ENCODE data around the gene C3orf33. TPM values are rescaled to one million over a fixed set of nuclear protein-coding genes. Genes with fewer than 3 reads are reported as not detected.

Gene C3orf33
- polyA plus RNA-seq, 1 experiment, result 2.9 TPM

- H3K4me3 ChIP-seq (ENCODE audit: low read depth, low read length), result no peak overlapping the region
- DNase-seq (ENCODE audit: low read depth, low spot score), result no peak
- no peaks in the 10 kb centered on the region for H3K27me3 ChIP-seq (ENCODE audit: control insufficient read depth, insufficient read depth, low read length)
- no peak overlapping the region for H3K27ac ChIP-seq (ENCODE audit: low read depth, low read length)
- H3K9me3 ChIP-seq (ENCODE audit: control insufficient read depth, insufficient read depth, low read length), result no peaks in the 10 kb centered on the region
- ChIA-PET POLR2A (no interaction called here), CTCF (interaction anchor here (0.7 to 1.3 kb wide), 2 partner anchors 20 to 21 kb away, joined by 3 to 5 read pairs; partner anchors contain the start of gene C3orf33)
- TF ChIP-seq, protein P1, sequence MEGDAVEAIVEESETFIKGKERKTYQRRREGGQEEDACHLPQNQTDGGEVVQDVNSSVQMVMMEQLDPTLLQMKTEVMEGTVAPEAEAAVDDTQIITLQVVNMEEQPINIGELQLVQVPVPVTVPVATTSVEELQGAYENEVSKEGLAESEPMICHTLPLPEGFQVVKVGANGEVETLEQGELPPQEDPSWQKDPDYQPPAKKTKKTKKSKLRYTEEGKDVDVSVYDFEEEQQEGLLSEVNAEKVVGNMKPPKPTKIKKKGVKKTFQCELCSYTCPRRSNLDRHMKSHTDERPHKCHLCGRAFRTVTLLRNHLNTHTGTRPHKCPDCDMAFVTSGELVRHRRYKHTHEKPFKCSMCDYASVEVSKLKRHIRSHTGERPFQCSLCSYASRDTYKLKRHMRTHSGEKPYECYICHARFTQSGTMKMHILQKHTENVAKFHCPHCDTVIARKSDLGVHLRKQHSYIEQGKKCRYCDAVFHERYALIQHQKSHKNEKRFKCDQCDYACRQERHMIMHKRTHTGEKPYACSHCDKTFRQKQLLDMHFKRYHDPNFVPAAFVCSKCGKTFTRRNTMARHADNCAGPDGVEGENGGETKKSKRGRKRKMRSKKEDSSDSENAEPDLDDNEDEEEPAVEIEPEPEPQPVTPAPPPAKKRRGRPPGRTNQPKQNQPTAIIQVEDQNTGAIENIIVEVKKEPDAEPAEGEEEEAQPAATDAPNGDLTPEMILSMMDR (IDR thresholded peaks at IDR 0.05; ENCODE audit: low read depth, low read length), result no peak
These were observed 20.3 kb downstream of the C3orf33 start for GRCh38 chr3:155785662-155786295.

DNA sequence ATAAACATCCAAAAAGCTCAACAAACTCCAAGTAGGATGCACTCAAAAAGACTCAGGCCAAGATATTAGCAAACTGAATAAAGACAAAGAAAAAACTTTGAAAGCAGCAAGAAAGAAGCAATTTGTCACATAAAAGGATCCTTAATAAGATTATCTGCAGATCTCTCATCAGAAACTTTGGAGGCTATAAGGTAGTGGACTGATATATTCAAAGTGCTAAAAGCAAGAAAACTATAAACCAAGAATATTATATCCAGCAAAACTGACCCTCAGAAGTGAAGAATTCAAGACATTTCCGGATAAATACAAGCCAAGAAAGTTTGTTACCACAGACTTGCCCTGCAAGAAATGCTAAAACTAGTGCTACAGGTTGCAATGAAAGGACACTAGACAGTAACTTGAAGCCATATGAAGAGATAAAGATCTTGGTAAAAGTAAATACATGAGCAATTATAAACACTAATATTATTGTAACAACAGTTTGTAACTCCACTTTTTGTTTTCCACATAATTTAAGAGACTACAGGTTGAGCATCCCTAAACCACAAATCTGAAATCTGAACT is 23.6 kb downstream of the C3orf33 start:
- CTCF ChIA-PET, result interaction anchor here (1.4 kb wide), 1 partner anchor 23 kb away, joined by 6 read pairs; the partner anchor contains the start of gene C3orf33
- no peak overlapping the region for H3K4me3 ChIP-seq (ENCODE audit: low read depth, low read length)
- POLR2A ChIA-PET, result no interaction called here
- no peak overlapping the region for H3K27ac ChIP-seq (ENCODE audit: low read depth, low read length)
- DNase-seq (ENCODE audit: low read depth, low spot score), result no peak
- H3K9me3 ChIP-seq (ENCODE audit: control insufficient read depth, insufficient read depth, low read length), result no peaks in the 10 kb centered on the region
- H3K27me3 ChIP-seq (ENCODE audit: control insufficient read depth, insufficient read depth, low read length), result no peaks in the 10 kb centered on the region
- TF ChIP-seq, protein P1 (IDR thresholded peaks at IDR 0.05; ENCODE audit: low read depth, low read length), result no peak

- H3K4me3 ChIP-seq (ENCODE audit: low read depth, low read length), result no peak overlapping the region
- ChIA-PET POLR2A (no interaction called here), CTCF (interaction anchor here (1.9 kb wide), 1 partner anchor 26 kb away, joined by 15 read pairs; the partner anchor contains the start of gene C3orf33)
- H3K27me3 ChIP-seq (ENCODE audit: control insufficient read depth, insufficient read depth, low read length), result no peaks in the 10 kb centered on the region
- no peaks in the 10 kb centered on the region for H3K9me3 ChIP-seq (ENCODE audit: control insufficient read depth, insufficient read depth, low read length)
- no peak overlapping the region for H3K27ac ChIP-seq (ENCODE audit: low read depth, low read length)
- TF ChIP-seq, protein P1 (IDR thresholded peaks at IDR 0.05; ENCODE audit: low read depth, low read length), result no peak
- no peak for DNase-seq (ENCODE audit: low read depth, low spot score)
These were observed 25.8 kb downstream of the C3orf33 start for GRCh38 chr3:155780291-155780690.

GRCh38 chr3:155778462-155778861 is 27.6 kb downstream of the C3orf33 start:
- POLR2A ChIA-PET, result no interaction called here
- Histone ChIP-seq H3K9me3 (ENCODE audit: control insufficient read depth, insufficient read depth, low read length) (no peaks in the 10 kb centered on the region), H3K27me3 (ENCODE audit: control insufficient read depth, insufficient read depth, low read length) (no peaks in the 10 kb centered on the region), H3K4me3 (ENCODE audit: low read depth, low read length) (no peak overlapping the region), H3K27ac (ENCODE audit: low read depth, low read length) (no peak overlapping the region)
- TF ChIP-seq, protein P1 (IDR thresholded peaks at IDR 0.05; ENCODE audit: low read depth, low read length), result no peak
- DNase-seq (ENCODE audit: low read depth, low spot score), result no peak
- CTCF ChIA-PET, result no interaction called here

- peaks cover 3% of the 10 kb centered on the region; the same call in 1 of the 2 replicates for H3K9me3 ChIP-seq (ENCODE audit: control insufficient read depth, insufficient read depth, low read length)
- TF ChIP-seq, protein P1 (IDR thresholded peaks at IDR 0.05; ENCODE audit: low read depth, low read length), result no peak
- no peaks in the 10 kb centered on the region for H3K27me3 ChIP-seq (ENCODE audit: control insufficient read depth, insufficient read depth, low read length)
- H3K27ac ChIP-seq (ENCODE audit: low read depth, low read length), result no peak overlapping the region
- POLR2A ChIA-PET, result interaction anchor here (0.7 kb wide), 1 partner anchor 33 kb away, joined by 5 read pairs; the partner anchor contains the start of gene C3orf33
- CTCF ChIA-PET, result interaction anchor here (0.6 to 1.4 kb wide), 3 partner anchors 25 to 34 kb away, joined by 3 to 7 read pairs (median 7); partner anchors contain the start of gene C3orf33
- no peak overlapping the region for H3K4me3 ChIP-seq (ENCODE audit: low read depth, low read length)
- no peak for DNase-seq (ENCODE audit: low read depth, low spot score)
These were observed 33.3 kb downstream of the C3orf33 start for GRCh38 chr3:155772801-155773200.

Data from AG04450 (cell line).